Measurements from ENCODE around the gene NOLC1. TPM values are rescaled to one million over a fixed set of nuclear protein-coding genes. Genes with fewer than 3 reads are reported as not detected.
A peak's percentile ranks its signal among the peaks of the same experiment; 100 is the strongest.

Gene NOLC1
- total and polyA plus RNA-seq, 2 of the 13 experiments (the other 11 are each of a cell fraction or from before 2014, with no cell fraction given): 50.6 to 81.0 TPM

GRCh38 chr10:102120142-102120990 is 31.8 kb upstream of the NOLC1 start, which contains the start of gene LDB1 (continued):
- no peak for TF ChIP-seq ZFP41 (CRISPR knock-in tag; IDR thresholded peaks at IDR 0.05; ENCODE audit: borderline replicate concordance)
- TF ChIP-seq ZEB1 (IDR thresholded peaks at IDR 0.05; ENCODE audit: insufficient replicate concordance, low read depth): no peak
- no peak for TF ChIP-seq LBX2 (CRISPR knock-in tag; IDR thresholded peaks at IDR 0.05; ENCODE audit: borderline replicate concordance)
- TF ChIP-seq SIX1 (CRISPR knock-in tag; IDR thresholded peaks at IDR 0.05; ENCODE audit: borderline replicate concordance): no peak
- no peak for TF ChIP-seq ZBTB40 (IDR thresholded peaks at IDR 0.05)
- peak; percentile 38; the same call in 1 of the 2 replicates for TF ChIP-seq ZBTB40 (CRISPR knock-in tag; IDR thresholded peaks at IDR 0.05)
- TF ChIP-seq ZNF530 (CRISPR knock-in tag; IDR thresholded peaks at IDR 0.05; ENCODE audit: low read depth): no peak
- TF ChIP-seq ZNF225 (CRISPR knock-in tag; IDR thresholded peaks at IDR 0.05): no peak
- no peak for TF ChIP-seq GABPA (IDR thresholded peaks at IDR 0.05; ENCODE audit: low read depth, low read length)
- no peak for TF ChIP-seq GABPA (CRISPR knock-in tag; IDR thresholded peaks at IDR 0.05; ENCODE audit: low read depth)
- TF ChIP-seq ZFAT (CRISPR knock-in tag; conservative IDR thresholded peaks at IDR 0.05): no peak
- TF ChIP-seq ZNF614 (CRISPR knock-in tag; IDR thresholded peaks at IDR 0.05; ENCODE audit: borderline replicate concordance): peak; percentile 59; the same call in 1 of the 2 replicates
- TF ChIP-seq ZNF570 (CRISPR knock-in tag; IDR thresholded peaks at IDR 0.05; ENCODE audit: borderline replicate concordance): no peak
- no peak for TF ChIP-seq ZNF850 (CRISPR knock-in tag; conservative IDR thresholded peaks at IDR 0.05)
- TF ChIP-seq, protein P1, sequence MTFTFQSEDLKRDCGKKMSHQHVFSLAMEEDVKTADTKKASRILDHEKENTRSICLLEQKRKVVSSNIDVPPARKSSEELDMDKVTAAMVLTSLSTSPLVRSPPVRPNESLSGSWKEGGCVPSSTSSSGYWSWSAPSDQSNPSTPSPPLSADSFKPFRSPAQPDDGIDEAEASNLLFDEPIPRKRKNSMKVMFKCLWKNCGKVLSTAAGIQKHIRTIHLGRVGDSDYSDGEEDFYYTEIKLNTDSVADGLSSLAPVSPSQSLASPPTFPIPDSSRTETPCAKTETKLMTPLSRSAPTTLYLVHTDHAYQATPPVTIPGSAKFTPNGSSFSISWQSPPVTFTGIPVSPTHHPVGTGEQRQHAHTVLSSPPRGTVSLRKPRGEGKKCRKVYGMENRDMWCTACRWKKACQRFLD (CRISPR knock-in tag; IDR thresholded peaks at IDR 0.05; ENCODE audit: borderline replicate concordance): 0 out of 2 replicates have a peak, but pooled peaks have one; percentile 41
- TF ChIP-seq HNF1B (CRISPR knock-in tag; IDR thresholded peaks at IDR 0.05): no peak
- no peak for TF ChIP-seq ONECUT2 (CRISPR knock-in tag; IDR thresholded peaks at IDR 0.05)

All from HepG2 (cell line).